Spleen (tissue), 3 donors: ENCODE results near the gene SPO11.
A peak's percentile ranks its signal among the peaks of the same experiment; 100 is the strongest.

Experiments used
- POLR2A ChIP-seq, 3 donors: fragments of 450-650 bp; IDR thresholded peaks; one replicate each; pipeline ENCODE4 v1.5.1; 2017; ENCODE audit warnings: antibody characterized with exemption in 3 of 3, mild to moderate bottlenecking in 1 of 3
- POLR2AphosphoS5 ChIP-seq, 3 donors: sonication (generic); formaldehyde crosslinking; IDR thresholded peaks; one replicate each; pipeline ENCODE4 v1.5.1; 2017; ENCODE audit warnings: antibody characterized with exemption in 3 of 3

DNA sequence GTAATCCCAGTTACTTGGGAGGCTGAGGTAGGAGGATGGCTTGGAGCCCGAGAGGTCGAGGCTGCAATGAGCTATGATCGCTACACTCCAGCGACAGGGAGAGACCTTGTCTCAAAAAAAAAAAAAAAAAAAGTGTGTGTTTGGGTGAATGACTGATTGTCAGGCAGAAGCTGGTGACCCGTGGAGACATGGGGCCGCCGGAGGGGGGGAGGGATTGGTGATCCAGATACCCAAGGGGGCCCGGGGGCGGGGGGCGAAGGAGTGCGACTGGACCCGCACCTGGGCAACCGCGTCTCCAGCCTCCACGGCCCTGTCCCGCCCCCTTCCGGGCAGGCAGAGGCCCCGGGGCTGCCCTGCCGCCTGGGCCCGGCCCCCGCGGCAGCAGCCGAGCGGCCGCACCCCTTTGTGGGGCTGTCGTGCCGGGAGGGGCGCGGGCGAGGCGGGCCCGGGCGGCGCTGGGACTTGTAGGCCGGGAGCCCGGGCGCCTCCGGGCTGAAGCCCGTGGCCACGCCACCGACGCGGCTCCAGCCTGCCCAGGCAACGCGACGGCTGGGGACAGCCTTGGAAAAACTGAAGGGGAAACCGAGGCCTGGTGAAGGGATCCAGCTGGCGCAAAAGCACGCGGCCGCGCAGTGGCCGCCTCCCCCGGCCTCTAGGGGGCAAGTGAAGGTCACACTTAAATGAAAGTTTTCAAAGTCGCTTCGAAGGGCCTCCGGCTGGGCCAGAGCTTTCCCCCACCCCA is 59.5 kb downstream of the SPO11 start:
- TF ChIP-seq POLR2A (IDR thresholded peaks at IDR 0.05) (no peak), POLR2AphosphoS5 (IDR thresholded peaks at IDR 0.05) (peak; percentile 42 to 64 (median 62))
